ENCODE results near the gene HTR3E. TPM values are rescaled to one million over a fixed set of nuclear protein-coding genes. Genes with fewer than 3 reads are reported as not detected.
A peak's percentile ranks its signal among the peaks of the same experiment; 100 is the strongest.

HTR3E gene
- polyA plus RNA-seq, 3 donors: 0.07 TPM; not detected in 2

DNA sequence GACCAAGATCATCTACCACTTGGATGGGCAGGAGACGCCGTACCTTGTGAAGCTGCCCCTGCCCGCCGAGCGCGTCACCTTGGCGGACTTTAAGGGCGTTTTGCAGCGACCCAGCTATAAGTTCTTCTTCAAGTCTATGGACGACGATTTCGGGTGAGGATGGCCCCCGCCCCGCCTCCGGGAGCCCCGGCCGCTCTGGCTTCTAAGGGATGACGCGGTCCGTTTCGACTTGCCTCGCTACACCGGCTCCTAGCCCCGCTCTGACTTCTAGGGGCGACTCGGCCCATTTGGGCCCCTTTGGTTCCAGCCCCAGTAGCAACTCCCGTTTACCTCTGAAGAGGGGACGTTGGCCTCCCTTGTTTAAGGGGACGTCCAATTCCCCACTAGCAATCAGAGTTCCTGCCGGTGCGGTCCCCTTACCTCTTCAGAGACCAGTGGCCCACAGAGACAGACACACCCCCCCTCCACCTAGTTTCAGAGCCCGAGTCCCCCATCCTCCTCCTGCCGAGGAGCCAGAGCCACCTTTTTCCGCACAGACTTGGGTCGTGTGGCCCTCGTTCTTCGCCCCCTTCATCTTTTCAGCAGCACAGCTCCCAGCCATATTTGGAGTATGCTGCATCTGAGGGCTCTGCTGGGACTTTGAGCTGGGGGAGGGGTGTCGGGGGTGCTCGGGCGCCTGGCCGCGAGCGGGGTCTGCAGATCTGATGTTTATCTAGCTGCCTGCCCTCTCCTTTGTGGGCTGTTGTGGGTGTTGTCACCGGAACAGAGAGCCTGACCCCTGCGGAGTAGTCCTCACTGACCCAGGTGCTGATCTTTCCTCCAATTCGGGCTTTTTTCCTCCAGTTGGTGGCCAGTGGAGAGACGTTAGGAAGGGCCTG, 59.0 kb downstream of the HTR3E start:
- peak; percentile 26 for DNase-seq

DNA sequence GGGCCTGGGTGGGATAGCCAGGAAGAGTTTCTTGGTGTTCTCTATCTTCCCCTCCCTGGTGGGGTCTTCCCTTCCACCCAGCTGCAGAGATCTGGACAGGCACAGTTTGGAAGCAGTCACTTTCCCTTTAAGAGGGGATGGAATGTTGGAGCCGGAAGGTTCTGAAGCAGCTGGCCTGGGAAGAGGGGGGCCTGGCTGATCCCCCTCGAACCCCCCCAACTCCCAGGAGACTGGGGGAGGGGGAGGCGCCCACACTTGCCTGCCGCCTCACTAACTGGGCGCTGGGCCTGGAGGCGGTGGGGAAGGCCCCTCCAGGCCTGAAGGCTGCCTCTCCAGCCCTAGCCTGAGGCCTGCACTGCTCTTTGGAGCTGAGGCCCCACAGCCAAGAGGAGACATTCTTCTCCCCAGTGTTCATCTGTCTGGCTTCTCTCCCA, 59.7 kb downstream of the HTR3E start:
- peak; percentile 67 for DNase-seq

Other genes with a start within 250 kb of the HTR3E start
- gene PARL, start 212.2 kb upstream of the HTR3E start, polyA plus RNA-seq (ENCODE audit: insufficient read length in 3 of 3): 10 to 100 TPM; 51.4 to 57.0 (median 55.0) TPM
- 10 to 100 TPM; 51.8 to 79.4 (median 62.3) TPM for gene ABCC5, start 79.2 kb upstream of the HTR3E start, polyA plus RNA-seq (ENCODE audit: insufficient read length in 3 of 3)
- gene HTR3D, start 65.3 kb upstream of the HTR3E start, polyA plus RNA-seq (ENCODE audit: insufficient read length in 3 of 3): not detected
- gene HTR3C, start 44.0 kb upstream of the HTR3E start, polyA plus RNA-seq (ENCODE audit: insufficient read length in 3 of 3): not detected
- 10 to 100 TPM; 49.2 to 55.3 (median 55.3) TPM for gene EIF2B5, start 38.3 kb downstream of the HTR3E start, polyA plus RNA-seq (ENCODE audit: insufficient read length in 3 of 3)
- gene DVL3, start 58.3 kb downstream of the HTR3E start, polyA plus RNA-seq (ENCODE audit: insufficient read length in 3 of 3): 10 to 100 TPM; 81.8 to 97.5 (median 82.1) TPM
- gene AP2M1, start 77.8 kb downstream of the HTR3E start, polyA plus RNA-seq (ENCODE audit: insufficient read length in 3 of 3): 100 to 1,000 TPM; 331 to 367 (median 357) TPM
- gene ABCF3, start 89.1 kb downstream of the HTR3E start, polyA plus RNA-seq (ENCODE audit: insufficient read length in 3 of 3): 10 to 100 TPM; 65.0 to 73.6 (median 69.7) TPM
- gene VWA5B2, start 132.5 kb downstream of the HTR3E start, polyA plus RNA-seq (ENCODE audit: insufficient read length in 3 of 3): 1 to 10 TPM; 2.1 to 3.1 (median 2.5) TPM
- 10 to 100 TPM; 38.7 to 41.7 (median 40.6) TPM for gene ALG3, start 151.9 kb downstream of the HTR3E start, polyA plus RNA-seq (ENCODE audit: insufficient read length in 3 of 3)
- gene EEF1AKMT4, start 152.6 kb downstream of the HTR3E start, polyA plus RNA-seq (ENCODE audit: insufficient read length in 3 of 3): 1 to 10 TPM; 3.1 to 3.3 (median 3.2) TPM
- gene CAMK2N2, start 164.5 kb downstream of the HTR3E start, polyA plus RNA-seq (ENCODE audit: insufficient read length in 3 of 3): under 1 TPM in 1 of 3 donors, not detected in 2; 0.19 TPM
- under 1 TPM in 2 of 3 donors, not detected in 1; 0.04 to 0.10 TPM for gene ECE2, start 179.0 kb downstream of the HTR3E start, polyA plus RNA-seq (ENCODE audit: insufficient read length in 3 of 3)
- 100 to 1,000 TPM; 214 to 250 (median 245) TPM for gene PSMD2, start 202.2 kb downstream of the HTR3E start, polyA plus RNA-seq (ENCODE audit: insufficient read length in 3 of 3)
- gene EIF4G1, start 217.5 kb downstream of the HTR3E start, polyA plus RNA-seq (ENCODE audit: insufficient read length in 3 of 3): 100 to 1,000 TPM; 190 to 251 (median 207) TPM
- gene FAM131A, start 240.5 kb downstream of the HTR3E start, polyA plus RNA-seq (ENCODE audit: insufficient read length in 3 of 3): 10 to 100 TPM; 11.2 to 14.3 (median 13.7) TPM